Transverse colon (tissue), 4 donors: Measurements from ENCODE around the gene CDC14B. TPM values are rescaled to one million over a fixed set of nuclear protein-coding genes. Genes with fewer than 3 reads are reported as not detected.

Source experiments
- DNase-seq: peaks from one replicate; pipeline ENCODE4 v3.0.0-alpha.2; 2019
- H3K27ac ChIP-seq, 4 donors: fragments of 200-600 bp; sonication (generic); 2 replicates each; pipeline ENCODE4 v1.5.1; 2016 to 2018; ENCODE audit warnings: inconsistent platforms in 4 of 4
- H3K27me3 ChIP-seq: fragments of 200-600 bp; sonication (generic); 2 replicates; pipeline ENCODE4 v1.5.1; 2017; ENCODE audit warnings: inconsistent platforms
- H3K36me3 ChIP-seq, 4 donors: fragments of 200-600 bp; sonication (generic); 2 replicates each; pipeline ENCODE4 v1.5.1; 2017 to 2019; ENCODE audit warnings: inconsistent platforms in 4 of 4
- H3K4me1 ChIP-seq, 4 donors: fragments of 200-600 bp; sonication (generic); 2 replicates each; pipeline ENCODE4 v1.5.1; 2017 to 2020; ENCODE audit warnings: inconsistent platforms in 4 of 4
- H3K4me3 ChIP-seq, 4 donors: fragments of 200-600 bp; sonication (generic); 1 replicate in 1 of 4; 2 replicates in 3 of 4; pipeline versions ENCODE4 v1.5.1 to v1.6.1; 2017 to 2019; ENCODE audit warnings: inconsistent platforms in 4 of 4
- H3K9me3 ChIP-seq, 2 donors: fragments of 200-600 bp; sonication (generic); 2 replicates each; pipeline ENCODE4 v1.5.1; 2017 to 2019; ENCODE audit warnings: inconsistent platforms in 2 of 2
- EP300 ChIP-seq: sonication (generic); formaldehyde crosslinking; IDR thresholded peaks from one replicate; pipeline ENCODE4 v1.6.1; 2017; ENCODE audit warnings: antibody characterized with exemption, low read depth
- POLR2A ChIP-seq: fragments of 450-650 bp; IDR thresholded peaks from one replicate; pipeline ENCODE4 v1.6.1; 2016; ENCODE audit warnings: antibody characterized with exemption, mild to moderate bottlenecking, moderate library complexity
- POLR2AphosphoS5 ChIP-seq, 3 donors: sonication (generic); formaldehyde crosslinking; IDR thresholded peaks; one replicate each; pipeline ENCODE4 v1.6.1; 2016; ENCODE audit warnings: antibody characterized with exemption in 3 of 3
- WGBS, 2 donors: methylation state at CpG; one replicate each; pipeline ENCODE4 v1.1.5; 2018; ENCODE audit warnings: low coverage in 1 of 2; 5-methylcytosine and 5-hydroxymethylcytosine counted together
- in situ Hi-C, 4 donors: fragments of 200-750 bp; cut with MboI; loops; one replicate each; pipeline versions ENCODE4 v1.15.0 to v1.15.1; 2017; ENCODE audit warnings: low sequenced_read_pairs in 3 of 4, low pct_ligation_motif_present in 1 of 4, low pct_unique_long_range_greater_than_20kb in 1 of 4
- intact Hi-C: fragments of 100-400 bp; cut with DNase I; formaldehyde crosslinking; loops from one replicate; pipeline ENCODE4 v1.15.1; 2023; ENCODE audit warnings: low total_unique reads
- total RNA-seq, 4 donors: library from RNA; depleted of rRNA; stranded (reverse); fragments of >200 nt; gene quantifications; one replicate each; pipeline ENCODE4 v1.1.0, GENCODE V29; 2016
- TF ChIP-seq, protein P1 (sequence below), 5 experiments: fragments of 200-600 bp in 3 of 5; fragments of 450-650 bp in 2 of 5; sonication (generic) in 3 of 5; IDR thresholded peaks; 1 replicate in 2 of 5; 2 replicates in 3 of 5; pipeline ENCODE4 v1.5.1; 2016 to 2017; ENCODE audit warnings: antibody characterized with exemption in 5 of 5, inconsistent platforms in 3 of 5, mild to moderate bottlenecking in 2 of 5, moderate library complexity in 1 of 5

Gene CDC14B
- total RNA-seq, 4 donors from 2014 or later, result 18.0 to 22.3 (median 20.9) TPM

DNA sequence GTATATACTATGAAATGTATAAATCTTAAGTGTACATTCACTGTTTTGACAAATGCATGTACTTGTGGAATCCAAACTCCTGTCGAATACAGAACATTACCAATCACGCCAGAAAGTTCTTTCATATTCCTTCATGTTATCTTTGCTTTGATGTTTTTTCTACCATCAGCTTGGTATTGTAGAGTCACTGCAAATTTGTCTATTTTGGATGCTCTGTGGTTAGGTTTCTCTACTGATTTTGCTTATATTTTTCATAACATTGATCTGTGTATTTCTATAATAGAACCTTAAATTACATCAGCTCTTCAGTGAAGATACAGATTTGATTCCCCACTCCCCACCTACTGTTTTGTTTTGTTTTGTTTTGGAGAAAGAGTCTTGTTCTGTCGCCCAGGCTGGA lies 138.9 kb downstream of the CDC14B start:
- Histone ChIP-seq H3K4me1 (peaks cover 0 to 2% (median under 1%) of the 10 kb centered on the region in 4 donors), H3K9me3 (no peaks in the 10 kb centered on the region), H3K27me3 (no peaks in the 10 kb centered on the region), H3K4me3 (no peak overlapping the region), H3K36me3 (peaks cover 0 to 4% (median 0%) of the 10 kb centered on the region in 4 donors), H3K27ac (no peak overlapping the region)
- no peak for DNase-seq
- intact Hi-C loops, result no loop called here
- no peak for TF ChIP-seq POLR2A
- in situ Hi-C loops, result no loop called here
- 88 to 97% methylated on average over 2 to 3 of the region's 3 CpGs for WGBS, 2 donors

DNA sequence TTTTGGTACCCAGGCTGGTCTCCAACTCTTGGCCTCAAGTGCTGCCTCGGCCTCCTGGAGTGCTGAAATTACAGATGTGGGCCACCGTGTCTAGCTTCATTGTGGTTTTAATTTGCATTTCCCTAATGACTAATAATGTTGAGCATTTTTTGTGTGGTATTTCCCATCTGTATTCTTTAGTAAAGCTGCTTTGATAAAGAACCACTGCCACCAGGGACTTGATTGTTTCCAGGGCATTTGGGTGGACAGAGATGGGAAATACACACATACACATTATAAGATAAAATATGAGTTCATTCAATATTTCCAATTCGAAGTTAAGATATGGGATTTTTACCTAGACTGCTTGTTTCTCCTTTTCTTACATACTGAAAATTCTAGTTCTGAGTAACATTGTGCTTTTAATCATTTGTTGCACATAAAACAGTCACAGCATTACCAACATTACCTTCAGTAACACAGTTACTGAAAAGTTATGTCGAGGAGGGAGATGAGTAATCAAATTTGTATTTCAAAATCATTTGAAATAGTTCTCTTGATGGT lies 140.7 kb downstream of the CDC14B start:
- Histone ChIP-seq H3K4me3 (no peak overlapping the region), H3K27ac (no peak overlapping the region), H3K9me3 (no peaks in the 10 kb centered on the region), H3K27me3 (no peaks in the 10 kb centered on the region), H3K4me1 (peaks cover 0 to 1% (median 0%) of the 10 kb centered on the region in 4 donors), H3K36me3 (peaks cover 0 to 9% (median 0%) of the 10 kb centered on the region in 4 donors)
- intact Hi-C loops (no loop called here), in situ Hi-C loops (no loop called here)
- 66 to 68% methylated on average over 4 of the region's 4 CpGs for WGBS, 2 donors
- no peak for DNase-seq
- TF ChIP-seq POLR2AphosphoS5 (IDR thresholded peaks at IDR 0.05) (no peak), POLR2A (no peak), EP300 (no peak)
- TF ChIP-seq, protein P1, sequence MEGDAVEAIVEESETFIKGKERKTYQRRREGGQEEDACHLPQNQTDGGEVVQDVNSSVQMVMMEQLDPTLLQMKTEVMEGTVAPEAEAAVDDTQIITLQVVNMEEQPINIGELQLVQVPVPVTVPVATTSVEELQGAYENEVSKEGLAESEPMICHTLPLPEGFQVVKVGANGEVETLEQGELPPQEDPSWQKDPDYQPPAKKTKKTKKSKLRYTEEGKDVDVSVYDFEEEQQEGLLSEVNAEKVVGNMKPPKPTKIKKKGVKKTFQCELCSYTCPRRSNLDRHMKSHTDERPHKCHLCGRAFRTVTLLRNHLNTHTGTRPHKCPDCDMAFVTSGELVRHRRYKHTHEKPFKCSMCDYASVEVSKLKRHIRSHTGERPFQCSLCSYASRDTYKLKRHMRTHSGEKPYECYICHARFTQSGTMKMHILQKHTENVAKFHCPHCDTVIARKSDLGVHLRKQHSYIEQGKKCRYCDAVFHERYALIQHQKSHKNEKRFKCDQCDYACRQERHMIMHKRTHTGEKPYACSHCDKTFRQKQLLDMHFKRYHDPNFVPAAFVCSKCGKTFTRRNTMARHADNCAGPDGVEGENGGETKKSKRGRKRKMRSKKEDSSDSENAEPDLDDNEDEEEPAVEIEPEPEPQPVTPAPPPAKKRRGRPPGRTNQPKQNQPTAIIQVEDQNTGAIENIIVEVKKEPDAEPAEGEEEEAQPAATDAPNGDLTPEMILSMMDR (IDR thresholded peaks at IDR 0.05), result no peak

DNA sequence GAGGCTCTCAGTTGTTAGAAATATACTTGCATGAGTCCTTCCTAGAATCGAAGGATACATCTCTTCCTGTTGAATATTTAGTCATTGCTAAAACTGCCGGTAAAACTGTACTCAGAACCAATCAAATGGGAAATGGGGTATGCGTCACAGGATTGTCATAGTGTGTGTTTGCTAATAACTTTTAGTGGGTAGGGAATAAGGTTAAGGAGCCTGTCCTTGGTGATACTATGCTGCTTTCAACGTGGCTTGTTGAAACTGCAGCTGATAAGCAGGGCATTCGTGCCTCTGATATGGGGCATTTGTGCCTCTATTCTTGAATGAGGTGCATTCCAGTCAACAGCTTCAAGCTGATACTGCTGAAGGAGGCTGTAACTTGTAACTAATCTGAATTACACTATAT lies 143.1 kb downstream of the CDC14B start:
- WGBS, 2 donors, result 70 to 85% methylated on average over 3 to 5 of the region's 5 CpGs
- Histone ChIP-seq H3K4me3 (no peak overlapping the region), H3K36me3 (peaks cover 0 to 9% (median 2%) of the 10 kb centered on the region in 4 donors), H3K27me3 (no peaks in the 10 kb centered on the region), H3K27ac (no peak overlapping the region), H3K9me3 (no peaks in the 10 kb centered on the region), H3K4me1 (no peaks in the 10 kb centered on the region)
- no peak for DNase-seq
- TF ChIP-seq, protein P1 (IDR thresholded peaks at IDR 0.05), result no peak
- TF ChIP-seq EP300, result no peak
- no peak for TF ChIP-seq POLR2AphosphoS5 (IDR thresholded peaks at IDR 0.05)
- no peak for TF ChIP-seq POLR2A
- in situ Hi-C loops, result no loop called here
- intact Hi-C loops, result no loop called here

DNA sequence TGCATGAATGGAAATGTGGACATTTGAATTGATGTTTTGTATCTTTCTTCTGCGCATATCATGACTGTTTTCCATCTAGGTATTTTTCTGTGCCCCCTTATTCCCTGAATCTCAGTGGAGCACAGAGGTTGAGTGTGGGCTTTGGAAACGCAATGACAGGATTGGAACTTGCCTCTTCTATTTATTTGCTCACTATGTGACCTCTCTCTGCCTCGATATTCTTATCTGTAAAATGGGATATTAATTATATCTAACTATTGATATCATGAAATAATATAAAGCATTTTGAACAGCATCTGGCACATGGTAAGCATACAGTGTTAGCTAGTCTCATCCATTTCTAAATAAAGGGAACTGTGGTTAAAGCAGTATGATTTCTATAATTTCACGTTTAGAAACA lies 143.6 kb downstream of the CDC14B start:
- Histone ChIP-seq H3K27me3 (no peaks in the 10 kb centered on the region), H3K4me1 (no peaks in the 10 kb centered on the region)

More for the DNA sequence above, 143.6 kb downstream of the CDC14B start:
- intact Hi-C loops (no loop called here), in situ Hi-C loops (no loop called here)
- H3K4me3 ChIP-seq, result no peak overlapping the region
- TF ChIP-seq POLR2A, result no peak
- TF ChIP-seq, protein P1 (IDR thresholded peaks at IDR 0.05), result no peak
- H3K9me3 ChIP-seq, result no peaks in the 10 kb centered on the region
- H3K36me3 ChIP-seq, result peaks cover 0 to 9% (median 2%) of the 10 kb centered on the region in 4 donors
- DNase-seq, result no peak
- H3K27ac ChIP-seq, result no peak overlapping the region
- WGBS, 2 donors, result 95% methylated on average over 4 of the region's 4 CpGs
